Stimulated activated CD4-positive, alpha-beta T cell treated with anti-CD3 and anti-CD28 coated beads, Interleukin-2, amount 100 ng/mL, for 48 hours (primary cell): ENCODE measurements around the gene RPS3.
A peak's percentile ranks its signal among the peaks of the same experiment; 100 is the strongest.

ENCODE experiments used
- DNase-seq, 2 donors: peaks; one replicate each; pipeline ENCODE4 v3.0.0-alpha.2; 2020

RPS3 gene

GRCh38 chr11:75436806-75437205, 37.5 kb downstream of the RPS3 start:
- no peak for DNase-seq

GRCh38 chr11:75437966-75438659, 38.8 kb downstream of the RPS3 start:
- no peak for DNase-seq

- DNase-seq: no peak
Measured at GRCh38 chr11:75439026-75439425, 39.7 kb downstream of the RPS3 start.

GRCh38 chr11:75439495-75440120, 40.3 kb downstream of the RPS3 start:
- no peak for DNase-seq

- no peak for DNase-seq
Measured at GRCh38 chr11:75440960-75441803, 41.9 kb downstream of the RPS3 start.

- no peak for DNase-seq
Measured at GRCh38 chr11:75441804-75442132, 42.5 kb downstream of the RPS3 start.

- no peak for DNase-seq
Measured at GRCh38 chr11:75442161-75442885, 43.0 kb downstream of the RPS3 start.

- DNase-seq: no peak
Measured at GRCh38 chr11:75443043-75443442, 43.7 kb downstream of the RPS3 start.

GRCh38 chr11:75445315-75445953, 46.1 kb downstream of the RPS3 start:
- peak; percentile 75 to 77 for DNase-seq

GRCh38 chr11:75447415-75447814, 48.1 kb downstream of the RPS3 start:
- no peak for DNase-seq

- DNase-seq: no peak
Measured at GRCh38 chr11:75449271-75449670, 50.0 kb downstream of the RPS3 start.

GRCh38 chr11:75449776-75450175, 50.5 kb downstream of the RPS3 start:
- DNase-seq: no peak

- no peak for DNase-seq
Measured at GRCh38 chr11:75450236-75450635, 50.9 kb downstream of the RPS3 start.

- peak; percentile 50 to 60 for DNase-seq
Measured at GRCh38 chr11:75450826-75451821, 51.8 kb downstream of the RPS3 start.

GRCh38 chr11:75453916-75454655, 54.8 kb downstream of the RPS3 start:
- no peak for DNase-seq

- no peak for DNase-seq
Measured at GRCh38 chr11:75454987-75455386, 55.7 kb downstream of the RPS3 start.
